Left lobe of liver (tissue), 2 donors: ENCODE results near the gene DYNC1LI2. TPM values are rescaled to one million over a fixed set of nuclear protein-coding genes. Genes with fewer than 3 reads are reported as not detected.

Experiments
- ATAC-seq: fragments of 200-7000 bp; cut with Tn5 transposase; one replicate; pipeline ENCODE4 v1.9.1; 2020; ENCODE audit warnings: mild to moderate bottlenecking, moderate library complexity
- DNase-seq: peaks from one replicate; pipeline ENCODE4 v3.0.0-alpha.2; 2020; ENCODE audit warnings: low spot score
- total RNA-seq: library from RNA; stranded (reverse); gene quantifications from one replicate; pipeline ENCODE4 v1.2.1, GENCODE V29; 2021
- donor health status: DM: no; HTN: no; CAD: no; lungs with moderate emphysema.
- donor health status: DM: no; HTN: yes; CAD: no.

DYNC1LI2 gene
- total RNA-seq, 1 donor from 2014 or later = 44.0 TPM

GRCh38 chr16:66741169-66741900, 10.1 kb downstream of the DYNC1LI2 start:
- ATAC-seq = peak; percentile 97
- DNase-seq = peak; percentile 87

- no peak for DNase-seq
- peak; percentile 39 for ATAC-seq
Observed at GRCh38 chr16:66740533-66740932, 10.9 kb downstream of the DYNC1LI2 start.

- DNase-seq = no peak
- peak; percentile 36 for ATAC-seq
Observed at GRCh38 chr16:66740010-66740409, 11.4 kb downstream of the DYNC1LI2 start.

GRCh38 chr16:66735891-66736290, 15.5 kb downstream of the DYNC1LI2 start:
- DNase-seq = no peak
- ATAC-seq = no peak

- DNase-seq (no peak), ATAC-seq (no peak)
Observed at GRCh38 chr16:66731101-66731500, 20.3 kb downstream of the DYNC1LI2 start.

- ATAC-seq (no peak), DNase-seq (no peak)
Observed at GRCh38 chr16:66728804-66729203, 22.6 kb downstream of the DYNC1LI2 start.

GRCh38 chr16:66728117-66728787, 23.2 kb downstream of the DYNC1LI2 start:
- peak; percentile 96 for ATAC-seq
- no peak for DNase-seq

GRCh38 chr16:66720766-66721165, 30.6 kb downstream of the DYNC1LI2 start:
- DNase-seq (no peak), ATAC-seq (no peak)

- no peak for ATAC-seq
- DNase-seq = no peak
Observed at GRCh38 chr16:66719246-66719645, 32.2 kb downstream of the DYNC1LI2 start.

- ATAC-seq = peak; percentile 11
Observed at GRCh38 chr16:66717776-66718175, 33.6 kb downstream of the DYNC1LI2 start.

GRCh38 chr16:66717112-66717675, 34.2 kb downstream of the DYNC1LI2 start:
- DNase-seq (no peak), ATAC-seq (peak; percentile 75)

More at GRCh38 chr16:66717776-66718175, 33.6 kb downstream of the DYNC1LI2 start:
- DNase-seq = no peak

- DNase-seq (no peak), ATAC-seq (peak; percentile 33)
Observed at GRCh38 chr16:66714654-66715307, 36.6 kb downstream of the DYNC1LI2 start.

GRCh38 chr16:66714062-66714461, 37.3 kb downstream of the DYNC1LI2 start:
- DNase-seq (no peak), ATAC-seq (no peak)

GRCh38 chr16:66713076-66713475, 38.3 kb downstream of the DYNC1LI2 start:
- DNase-seq (no peak), ATAC-seq (no peak)

- ATAC-seq (no peak), DNase-seq (no peak)
Observed at GRCh38 chr16:66712512-66712911, 38.9 kb downstream of the DYNC1LI2 start.

- ATAC-seq (no peak), DNase-seq (no peak)
Observed at GRCh38 chr16:66711581-66711980, 39.8 kb downstream of the DYNC1LI2 start.

GRCh38 chr16:66706506-66706880, 44.9 kb downstream of the DYNC1LI2 start:
- no peak for ATAC-seq
- DNase-seq = no peak

- DNase-seq (no peak), ATAC-seq (peak; percentile 60)
Observed at GRCh38 chr16:66705790-66706505, 45.5 kb downstream of the DYNC1LI2 start.

- peak; percentile 43 for ATAC-seq
- no peak for DNase-seq
Observed at GRCh38 chr16:66703406-66704215, 47.8 kb downstream of the DYNC1LI2 start.

- ATAC-seq (no peak), DNase-seq (no peak)
Observed at GRCh38 chr16:66701516-66701915, 49.9 kb downstream of the DYNC1LI2 start.
